Caco-2 (cell line): ENCODE data around the gene ARHGAP45. TPM values are rescaled to one million over a fixed set of nuclear protein-coding genes. Genes with fewer than 3 reads are reported as not detected.

Experiments
- BruUV-seq: library from RNA; stranded (reverse); fragments of 400-500 nt; replicated peaks from 2 replicates; lab custom pipeline; 2021; lab: Mats Ljungman, UMichigan
- CTCF ChIA-PET: fragments of 300-600 bp; sonication (Branson Sonifier 250); formaldehyde crosslinking; loops from one replicate; lab custom pipeline; 2022; ENCODE audit warnings: antibody characterized with exemption; lab: Charles Lee
- POLR2A ChIA-PET: fragments of 300-600 bp; sonication (Branson Sonifier 250); formaldehyde crosslinking; loops from one replicate; lab custom pipeline; 2022; ENCODE audit warnings: antibody characterized with exemption; lab: Charles Lee
- DNase-seq, 2 experiments: peaks; one replicate each; pipeline versions ENCODE4 v3.0.0 to v3.0.0-alpha.2; 2020 to 2022
- H3K27me3 ChIP-seq: replicated peaks from 2 replicates; pipeline ENCODE4 v1.6.0; 2011; ENCODE audit warnings: low read length; ENCODE audit not compliant: control insufficient read depth, insufficient read depth
- H3K36me3 ChIP-seq: 2 replicates; pipeline ENCODE4 v1.5.1; 2011; ENCODE audit warnings: low read length; ENCODE audit not compliant: control insufficient read depth, insufficient read depth
- H3K4me1 ChIP-seq: fragments of 250-450 bp; sonication (Bioruptor Pico); 2 replicates; pipeline ENCODE4 v1.5.1; 2020; ENCODE audit warnings: mild to moderate bottlenecking
- H3K4me3 ChIP-seq: 2 replicates; pipeline ENCODE4 v1.5.1; 2011; ENCODE audit warnings: low read depth, mild to moderate bottlenecking, control low read depth, low read length
- H3K9me3 ChIP-seq: fragments of 250-450 bp; sonication (Bioruptor Pico); 2 replicates; pipeline ENCODE4 v1.5.1; 2020; ENCODE audit warnings: mild to moderate bottlenecking, moderate library complexity
- H3K27ac Mint-ChIP-seq: one replicate; pipeline ENCODE4 v1.8.0; 2022; ENCODE audit warnings: mixed read lengths; ENCODE audit not compliant: unreplicated experiment
- H3K27me3 Mint-ChIP-seq: one replicate; pipeline ENCODE4 v1.8.0; 2022; ENCODE audit warnings: mixed read lengths; ENCODE audit not compliant: insufficient read depth, unreplicated experiment
- H3K36me3 Mint-ChIP-seq: one replicate; pipeline ENCODE4 v1.8.0; 2022; ENCODE audit warnings: mild to moderate bottlenecking, mixed read lengths; ENCODE audit not compliant: insufficient read depth, unreplicated experiment
- H3K4me1 Mint-ChIP-seq: one replicate; pipeline ENCODE4 v1.8.0; 2022; ENCODE audit warnings: low read depth, mixed read lengths; ENCODE audit not compliant: unreplicated experiment
- H3K4me3 Mint-ChIP-seq: one replicate; pipeline ENCODE4 v1.8.0; 2022; ENCODE audit warnings: mild to moderate bottlenecking, moderate library complexity, mixed read lengths; ENCODE audit not compliant: unreplicated experiment
- H3K9me3 Mint-ChIP-seq: one replicate; pipeline ENCODE4 v1.8.0; 2022; ENCODE audit warnings: mixed read lengths; ENCODE audit not compliant: unreplicated experiment
- CTCF ChIP-seq, 2 experiments: fragments of 200-600 bp in 1 of 2; IDR thresholded peaks; 1 replicate in 1 of 2; 2 replicates in 1 of 2; pipeline versions ENCODE4 v1.5.1 to v1.8.0; 2011 to 2022; ENCODE audit warnings: antibody characterized with exemption in 1 of 2, control low read depth in 1 of 2, inconsistent platforms in 1 of 2, low read depth in 1 of 2, low read length in 1 of 2, mild to moderate bottlenecking in 1 of 2, moderate library complexity in 1 of 2; ENCODE audit not compliant: insufficient read depth in 1 of 2, severe bottlenecking in 1 of 2, unreplicated experiment in 1 of 2
- intact Hi-C: fragments of 100-400 bp; cut with micrococcal nuclease; formaldehyde crosslinking; loops from one replicate; pipeline ENCODE4 v1.10.0; 2022; ENCODE audit not compliant: unreplicated experiment
- total RNA-seq: library from RNA; stranded (reverse); gene quantifications from 2 replicates; pipeline ENCODE4 v1.2.3, GENCODE V29; 2022

The ARHGAP45 gene
- total RNA-seq, 1 experiment from 2014 or later: 38.6 TPM

- no peaks in the 10 kb centered on the region for H3K4me1 ChIP-seq
- H3K9me3 ChIP-seq: no peaks in the 10 kb centered on the region
- Mint-ChIP-seq H3K36me3 (peaks cover 15% of the 10 kb centered on the region), H3K4me3 (no peak overlapping the region), H3K9me3 (no peaks in the 10 kb centered on the region), H3K4me1 (no peaks in the 10 kb centered on the region), H3K27ac (no peak overlapping the region), H3K27me3 (no peaks in the 10 kb centered on the region)
- CTCF ChIA-PET: no interaction called here
- TF ChIP-seq CTCF (IDR thresholded peaks at IDR 0.05; ENCODE audit: insufficient read depth in 1 of 2, low read depth in 1 of 2, low read length in 1 of 2, severe bottlenecking in 1 of 2, unreplicated experiment in 1 of 2): no peak
- no peak overlapping the region for H3K4me3 ChIP-seq
- H3K36me3 ChIP-seq: no peaks in the 10 kb centered on the region
- intact Hi-C loops: no loop called here
- POLR2A ChIA-PET: no interaction called here
- no TSS peak for BruUV-seq
- no peaks in the 10 kb centered on the region for H3K27me3 ChIP-seq
- no peak for DNase-seq
These were observed 8.9 kb upstream of the ARHGAP45 start for GRCh38 chr19:1058112-1058511.

GRCh38 chr19:1060689-1061088 lies 6.3 kb upstream of the ARHGAP45 start:
- Histone ChIP-seq H3K36me3 (no peaks in the 10 kb centered on the region), H3K4me3 (no peak overlapping the region), H3K9me3 (no peaks in the 10 kb centered on the region), H3K27me3 (no peaks in the 10 kb centered on the region), H3K4me1 (peaks cover 4% of the 10 kb centered on the region)
- no peak for DNase-seq
- intact Hi-C loops: no loop called here
- TF ChIP-seq CTCF (IDR thresholded peaks at IDR 0.05; ENCODE audit: insufficient read depth in 1 of 2, low read depth in 1 of 2, low read length in 1 of 2, severe bottlenecking in 1 of 2, unreplicated experiment in 1 of 2): no peak
- H3K27me3 Mint-ChIP-seq: no peaks in the 10 kb centered on the region
- BruUV-seq: no TSS peak
- no peaks in the 10 kb centered on the region for H3K4me1 Mint-ChIP-seq
- POLR2A ChIA-PET: no interaction called here
- no peak overlapping the region for H3K4me3 Mint-ChIP-seq
- CTCF ChIA-PET: no interaction called here
- no peak overlapping the region for H3K27ac Mint-ChIP-seq
- no peaks in the 10 kb centered on the region for H3K9me3 Mint-ChIP-seq
- H3K36me3 Mint-ChIP-seq: peaks cover 34% of the 10 kb centered on the region

- Mint-ChIP-seq H3K27me3 (no peaks in the 10 kb centered on the region), H3K27ac (no peak overlapping the region), H3K9me3 (no peaks in the 10 kb centered on the region), H3K4me3 (no peak overlapping the region), H3K4me1 (no peaks in the 10 kb centered on the region), H3K36me3 (peaks cover 43% of the 10 kb centered on the region)
- TF ChIP-seq CTCF (IDR thresholded peaks at IDR 0.05; ENCODE audit: insufficient read depth in 1 of 2, low read depth in 1 of 2, low read length in 1 of 2, severe bottlenecking in 1 of 2, unreplicated experiment in 1 of 2): no peak
- ChIA-PET POLR2A (no interaction called here), CTCF (interaction anchor here (0.5 kb wide), 1 partner anchor 60 kb away, joined by 3 read pairs; no protein-coding TSS in a partner anchor)
- BruUV-seq: no TSS peak
- no peaks in the 10 kb centered on the region for H3K27me3 ChIP-seq
- peaks cover 11% of the 10 kb centered on the region for H3K4me1 ChIP-seq
- intact Hi-C loops: no loop called here
- no peak for DNase-seq
- no peak overlapping the region for H3K4me3 ChIP-seq
- H3K36me3 ChIP-seq: no peaks in the 10 kb centered on the region
- H3K9me3 ChIP-seq: no peaks in the 10 kb centered on the region
These were observed 5.0 kb upstream of the ARHGAP45 start for GRCh38 chr19:1061987-1062386.
